ENCODE data around the gene NLRP12. TPM values are rescaled to one million over a fixed set of nuclear protein-coding genes. Genes with fewer than 3 reads are reported as not detected.

The NLRP12 gene
- total RNA-seq, 1 donor from 2014 or later: not detected

DNA sequence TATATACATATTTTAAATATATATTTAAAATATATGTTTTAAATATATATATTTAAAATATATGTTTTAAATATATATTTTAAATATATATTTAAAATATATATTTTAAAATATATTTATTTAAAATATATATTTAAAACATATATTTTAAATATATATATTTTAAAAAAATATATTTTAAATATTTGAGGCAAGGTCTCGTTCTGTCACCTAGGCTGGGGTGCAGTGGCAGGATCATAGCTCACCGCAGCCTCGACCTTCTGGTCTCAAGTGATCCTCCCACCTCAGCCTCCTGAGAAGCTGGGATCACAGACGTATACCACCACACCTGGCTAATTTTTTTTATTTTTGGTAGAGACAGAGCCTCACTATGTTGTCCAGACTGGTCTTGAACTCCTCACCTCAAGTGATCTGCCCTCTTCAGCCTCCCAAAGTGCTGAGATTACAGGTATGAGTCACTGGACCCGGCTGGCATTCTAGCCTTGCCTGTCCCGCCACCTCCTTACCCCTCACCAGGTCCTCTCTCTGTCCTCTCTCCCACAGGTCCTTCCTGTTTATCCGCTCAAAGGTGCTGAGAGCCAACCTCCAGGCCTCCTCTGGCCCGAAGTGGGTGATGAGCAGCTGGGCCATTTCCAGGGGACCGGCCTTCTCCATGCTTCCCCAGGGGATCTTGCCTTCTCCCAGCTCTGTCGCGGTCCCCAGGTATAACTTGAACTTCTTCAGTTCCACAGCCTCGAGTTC, 564 bp downstream of the NLRP12 start:
- no peaks in the 10 kb centered on the region for H3K36me3 ChIP-seq (ENCODE audit: control insufficient read depth, insufficient read depth, low read length)
- no peak overlapping the region for H3K4me3 ChIP-seq (ENCODE audit: low read depth, low read length)
- no peak for DNase-seq (ENCODE audit: low read depth)
- no peaks in the 10 kb centered on the region for H3K27me3 ChIP-seq (ENCODE audit: control insufficient read depth, insufficient read depth, low read length)
- no peak for FAIRE-seq
- TF ChIP-seq, protein P1, sequence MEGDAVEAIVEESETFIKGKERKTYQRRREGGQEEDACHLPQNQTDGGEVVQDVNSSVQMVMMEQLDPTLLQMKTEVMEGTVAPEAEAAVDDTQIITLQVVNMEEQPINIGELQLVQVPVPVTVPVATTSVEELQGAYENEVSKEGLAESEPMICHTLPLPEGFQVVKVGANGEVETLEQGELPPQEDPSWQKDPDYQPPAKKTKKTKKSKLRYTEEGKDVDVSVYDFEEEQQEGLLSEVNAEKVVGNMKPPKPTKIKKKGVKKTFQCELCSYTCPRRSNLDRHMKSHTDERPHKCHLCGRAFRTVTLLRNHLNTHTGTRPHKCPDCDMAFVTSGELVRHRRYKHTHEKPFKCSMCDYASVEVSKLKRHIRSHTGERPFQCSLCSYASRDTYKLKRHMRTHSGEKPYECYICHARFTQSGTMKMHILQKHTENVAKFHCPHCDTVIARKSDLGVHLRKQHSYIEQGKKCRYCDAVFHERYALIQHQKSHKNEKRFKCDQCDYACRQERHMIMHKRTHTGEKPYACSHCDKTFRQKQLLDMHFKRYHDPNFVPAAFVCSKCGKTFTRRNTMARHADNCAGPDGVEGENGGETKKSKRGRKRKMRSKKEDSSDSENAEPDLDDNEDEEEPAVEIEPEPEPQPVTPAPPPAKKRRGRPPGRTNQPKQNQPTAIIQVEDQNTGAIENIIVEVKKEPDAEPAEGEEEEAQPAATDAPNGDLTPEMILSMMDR (IDR thresholded peaks at IDR 0.05; ENCODE audit: insufficient read depth, low read length, severe bottlenecking): no peak

DNA sequence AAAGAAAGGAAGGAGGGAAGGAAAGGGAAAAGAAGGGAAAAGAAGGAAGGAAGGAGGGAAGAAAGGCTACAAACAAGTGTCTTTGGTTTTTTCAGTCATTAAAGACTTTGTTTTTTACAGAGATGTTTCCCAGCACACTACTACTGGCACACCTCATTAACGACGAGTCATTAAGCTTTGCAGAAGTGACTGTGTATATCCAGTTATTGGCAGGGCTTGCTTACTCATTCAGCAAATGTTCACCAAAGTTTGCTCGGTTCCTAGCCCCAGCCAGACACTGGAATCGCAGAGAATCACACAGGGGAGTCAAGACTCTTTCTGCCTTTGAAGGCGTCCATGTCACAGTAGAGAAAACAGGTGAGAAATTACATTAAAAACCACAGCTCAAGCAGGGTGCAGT, 4.3 kb downstream of the NLRP12 start:
- H3K4me3 ChIP-seq (ENCODE audit: low read depth, low read length): no peak overlapping the region
- H3K36me3 ChIP-seq (ENCODE audit: control insufficient read depth, insufficient read depth, low read length): no peaks in the 10 kb centered on the region
- TF ChIP-seq, protein P1 (IDR thresholded peaks at IDR 0.05; ENCODE audit: insufficient read depth, low read length, severe bottlenecking): no peak
- no peak for FAIRE-seq
- peak; percentile 29 for DNase-seq (ENCODE audit: low read depth)
- H3K27me3 ChIP-seq (ENCODE audit: control insufficient read depth, insufficient read depth, low read length): no peaks in the 10 kb centered on the region

DNA sequence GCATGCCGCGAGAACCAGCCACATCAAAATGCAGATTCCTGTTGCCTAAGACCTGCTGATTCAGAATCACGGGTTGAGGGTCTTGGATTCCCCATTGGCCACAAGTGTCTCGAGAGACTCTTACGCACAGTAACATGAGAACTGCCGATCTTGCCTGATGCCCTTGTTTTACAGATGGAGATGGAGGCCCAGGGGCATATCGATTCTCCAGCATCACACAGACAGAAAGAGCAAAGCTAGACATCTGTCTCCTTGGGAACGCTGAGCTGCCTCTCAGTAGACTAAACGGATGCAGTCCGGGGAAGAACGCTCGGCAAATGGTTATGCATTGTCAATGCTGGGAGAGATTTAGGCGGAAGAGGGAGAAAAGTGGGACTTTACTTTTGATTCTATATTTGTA, 5.4 kb downstream of the NLRP12 start:
- no peak for DNase-seq (ENCODE audit: low read depth)
- H3K36me3 ChIP-seq (ENCODE audit: control insufficient read depth, insufficient read depth, low read length): no peaks in the 10 kb centered on the region
- FAIRE-seq: no peak
- H3K4me3 ChIP-seq (ENCODE audit: low read depth, low read length): no peak overlapping the region
- H3K27me3 ChIP-seq (ENCODE audit: control insufficient read depth, insufficient read depth, low read length): no peaks in the 10 kb centered on the region
- TF ChIP-seq, protein P1 (IDR thresholded peaks at IDR 0.05; ENCODE audit: insufficient read depth, low read length, severe bottlenecking): no peak

DNA sequence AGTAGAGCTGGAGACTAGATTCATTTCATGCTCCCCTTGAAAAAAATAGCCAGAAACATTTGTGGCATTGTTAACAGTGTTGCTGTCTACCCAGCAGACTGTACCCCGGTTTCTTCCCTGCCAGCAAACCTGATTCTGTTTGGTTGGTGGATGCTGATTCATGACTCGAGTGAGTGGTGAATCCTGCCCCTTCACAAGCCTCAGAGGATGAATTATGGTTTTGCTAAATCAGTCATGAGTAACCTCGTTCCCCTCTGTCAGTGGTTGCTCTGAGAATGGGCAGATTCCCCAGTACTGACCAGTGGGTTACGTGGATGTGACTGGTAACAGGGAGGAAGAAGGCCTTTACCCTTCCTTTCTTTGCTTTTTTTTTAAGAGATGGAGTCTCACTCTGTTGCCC, 10.1 kb downstream of the NLRP12 start:
- DNase-seq (ENCODE audit: low read depth) (no peak), FAIRE-seq (no peak)
- no peaks in the 10 kb centered on the region for H3K36me3 ChIP-seq (ENCODE audit: control insufficient read depth, insufficient read depth, low read length)
- no peak overlapping the region for H3K4me3 ChIP-seq (ENCODE audit: low read depth, low read length)
- TF ChIP-seq, protein P1 (IDR thresholded peaks at IDR 0.05; ENCODE audit: insufficient read depth, low read length, severe bottlenecking): no peak
- no peaks in the 10 kb centered on the region for H3K27me3 ChIP-seq (ENCODE audit: control insufficient read depth, insufficient read depth, low read length)

DNA sequence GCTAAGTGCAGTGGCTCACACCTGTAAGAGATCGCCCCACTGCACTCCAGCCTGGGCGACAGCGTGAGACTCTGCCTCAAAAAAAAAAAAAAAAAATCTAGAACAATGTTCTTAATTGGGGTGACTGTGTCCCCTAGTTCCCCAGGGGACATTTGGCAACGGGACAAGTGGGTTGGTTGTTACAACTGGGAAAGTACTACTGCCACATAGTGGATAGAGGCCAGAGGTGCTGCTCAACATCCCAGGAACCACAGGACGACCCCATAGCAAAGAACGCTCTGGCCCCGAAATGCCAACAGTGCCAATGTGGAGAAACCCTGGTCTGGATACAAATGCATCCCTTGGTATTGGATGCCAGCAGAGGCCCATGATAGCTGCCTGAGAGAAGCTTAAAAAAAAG, 11.8 kb downstream of the NLRP12 start:
- TF ChIP-seq, protein P1 (IDR thresholded peaks at IDR 0.05; ENCODE audit: insufficient read depth, low read length, severe bottlenecking): no peak
- no peak for DNase-seq (ENCODE audit: low read depth)
- Histone ChIP-seq H3K4me3 (ENCODE audit: low read depth, low read length) (no peak overlapping the region), H3K27me3 (ENCODE audit: control insufficient read depth, insufficient read depth, low read length) (no peaks in the 10 kb centered on the region), H3K36me3 (ENCODE audit: control insufficient read depth, insufficient read depth, low read length) (no peaks in the 10 kb centered on the region)
- no peak for FAIRE-seq

DNA sequence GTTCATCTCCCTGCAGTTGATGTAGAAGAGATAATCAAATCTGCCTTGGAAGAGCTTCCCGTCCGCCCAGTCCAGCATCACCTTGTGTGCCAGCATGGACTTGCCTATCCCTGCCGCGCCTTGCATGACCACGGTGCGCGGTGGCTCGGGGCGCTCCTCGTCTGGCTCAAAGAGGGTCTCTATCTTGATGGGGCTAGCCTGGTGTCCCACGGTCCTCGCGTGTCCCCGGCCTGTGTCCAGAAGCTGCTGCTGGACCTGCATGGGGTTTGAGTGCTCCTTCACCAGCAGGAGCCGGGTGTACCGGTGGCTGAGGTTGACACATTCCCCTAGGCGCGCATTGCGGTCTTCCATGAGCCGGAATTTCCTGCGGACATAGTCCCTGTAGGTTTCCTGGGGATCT, 13.2 kb downstream of the NLRP12 start:
- DNase-seq (ENCODE audit: low read depth) (no peak), FAIRE-seq (no peak)
- TF ChIP-seq, protein P1 (IDR thresholded peaks at IDR 0.05; ENCODE audit: insufficient read depth, low read length, severe bottlenecking): no peak
- H3K4me3 ChIP-seq (ENCODE audit: low read depth, low read length): no peak overlapping the region
- H3K27me3 ChIP-seq (ENCODE audit: control insufficient read depth, insufficient read depth, low read length): no peaks in the 10 kb centered on the region
- H3K36me3 ChIP-seq (ENCODE audit: control insufficient read depth, insufficient read depth, low read length): no peaks in the 10 kb centered on the region

Measured in bronchial epithelial cell (primary cell).